ENCODE measurements around the gene RHBDD2. TPM values are rescaled to one million over a fixed set of nuclear protein-coding genes. Genes with fewer than 3 reads are reported as not detected.
"Not testable (repeated sequence)": the region's sequence is repeated elsewhere in the genome, so short reads cannot be mapped to it uniquely, and the experiment has no call there.

Gene RHBDD2
- total RNA-seq, 1 donor from 2014 or later: 33.8 TPM

DNA sequence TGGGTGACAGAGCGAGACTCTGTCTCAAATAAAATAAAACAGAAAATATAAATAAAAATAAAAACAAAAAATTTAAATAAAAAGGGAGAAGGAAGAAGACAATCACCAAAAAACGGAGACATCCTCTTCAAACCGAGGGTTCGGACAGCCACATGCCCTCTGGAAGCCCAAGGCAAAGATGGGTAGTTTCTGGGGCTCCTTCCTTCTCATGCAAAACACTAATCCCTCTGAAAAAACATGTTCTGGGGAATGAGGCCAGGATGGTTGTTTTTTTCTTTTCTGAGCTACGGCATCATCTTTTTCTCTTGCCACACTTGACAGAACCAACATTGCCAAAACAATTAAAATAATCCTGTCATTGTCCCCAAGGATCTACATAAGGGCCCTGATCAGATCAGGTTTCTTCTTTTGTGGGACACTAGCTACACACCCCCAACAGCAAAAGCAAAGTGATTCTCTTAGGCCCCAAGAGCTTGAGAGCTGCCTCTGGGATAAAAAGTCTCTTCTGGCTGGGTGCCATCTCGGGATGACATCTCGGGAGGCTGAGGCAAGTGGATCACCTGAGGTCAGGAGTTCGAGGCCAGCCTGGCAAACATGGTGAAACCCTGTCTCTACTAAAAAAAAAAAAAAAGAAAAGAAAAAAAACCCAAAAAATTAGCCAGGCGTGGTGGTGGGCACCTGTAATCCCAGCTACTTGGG is 21.9 kb downstream of the RHBDD2 start:
- no peak for TF ChIP-seq CTCF (IDR thresholded peaks at IDR 0.05)
- no peaks in the 10 kb centered on the region for H3K27me3 Mint-ChIP-seq (ENCODE audit: low read depth)
- H3K4me3 Mint-ChIP-seq (ENCODE audit: unreplicated experiment): no peak overlapping the region
- H3K36me3 Mint-ChIP-seq (ENCODE audit: low read depth): no peaks in the 10 kb centered on the region
- no peak for DNase-seq (ENCODE audit: low spot score)
- no peaks in the 10 kb centered on the region for H3K9me3 Mint-ChIP-seq (ENCODE audit: low read depth)
- H3K4me1 Mint-ChIP-seq (ENCODE audit: low read depth): peaks cover 1% of the 10 kb centered on the region
- no peak overlapping the region for H3K27ac Mint-ChIP-seq (ENCODE audit: unreplicated experiment)

DNA sequence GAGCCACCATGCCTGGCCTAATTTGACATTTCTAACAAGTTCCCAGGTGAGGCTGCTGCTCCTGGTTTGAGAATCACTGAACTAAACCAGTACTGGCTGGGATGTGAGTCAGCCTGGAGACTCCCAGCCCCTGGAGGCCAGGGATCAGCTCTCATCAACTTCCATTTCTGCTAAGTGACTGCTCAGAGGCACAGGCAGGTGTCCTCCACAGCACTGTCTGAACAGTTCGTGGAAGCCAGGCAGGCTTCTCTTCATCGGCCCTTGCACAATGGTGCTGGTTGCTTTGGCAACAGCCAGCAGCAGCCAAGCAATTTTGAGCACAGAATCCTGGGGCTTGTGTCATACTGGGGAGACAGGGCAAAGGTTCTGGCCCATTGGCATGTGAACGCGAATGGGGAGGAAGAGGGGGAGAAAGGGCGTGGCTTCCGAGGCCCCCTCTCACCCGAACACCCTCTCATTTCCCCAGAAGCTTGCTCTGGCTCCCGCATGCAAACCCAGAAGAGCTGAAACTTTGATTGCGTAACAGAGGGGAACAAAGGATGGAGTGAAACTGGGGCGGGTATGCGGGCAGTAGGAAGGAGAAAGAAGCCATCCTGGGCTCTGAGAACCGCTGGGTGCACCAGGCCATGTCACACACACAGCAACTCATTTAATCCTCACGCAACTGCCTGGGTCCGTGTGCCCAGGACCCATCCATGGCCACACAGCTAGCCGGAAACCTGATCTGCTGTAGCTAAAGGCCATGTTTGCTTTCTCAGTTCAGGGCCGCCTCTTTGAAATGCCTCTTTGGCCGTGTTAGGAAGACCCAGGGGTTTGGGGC is 27.2 kb downstream of the RHBDD2 start:
- no peaks in the 10 kb centered on the region for H3K27me3 Mint-ChIP-seq (ENCODE audit: low read depth)
- no peaks in the 10 kb centered on the region for H3K36me3 Mint-ChIP-seq (ENCODE audit: low read depth)
- H3K27ac Mint-ChIP-seq (ENCODE audit: unreplicated experiment): no peak overlapping the region
- H3K9me3 Mint-ChIP-seq (ENCODE audit: low read depth): no peaks in the 10 kb centered on the region
- no peak overlapping the region for H3K4me3 Mint-ChIP-seq (ENCODE audit: unreplicated experiment)
- DNase-seq (ENCODE audit: low spot score): no peak
- no peak for TF ChIP-seq CTCF (IDR thresholded peaks at IDR 0.05)
- peaks cover 5% of the 10 kb centered on the region for H3K4me1 Mint-ChIP-seq (ENCODE audit: low read depth)

- Mint-ChIP-seq H3K4me1 (ENCODE audit: low read depth) (peaks cover 5% of the 10 kb centered on the region), H3K27ac (ENCODE audit: unreplicated experiment) (no peak overlapping the region), H3K36me3 (ENCODE audit: low read depth) (no peaks in the 10 kb centered on the region), H3K4me3 (ENCODE audit: unreplicated experiment) (no peak overlapping the region), H3K27me3 (ENCODE audit: low read depth) (no peaks in the 10 kb centered on the region), H3K9me3 (ENCODE audit: low read depth) (no peaks in the 10 kb centered on the region)
- DNase-seq (ENCODE audit: low spot score): no peak
- no peak for TF ChIP-seq CTCF (IDR thresholded peaks at IDR 0.05)
Measured at GRCh38 chr7:75906991-75907667, 28.3 kb downstream of the RHBDD2 start.

- not testable (repeated sequence) for H3K4me1 Mint-ChIP-seq (ENCODE audit: low read depth); H3K36me3 Mint-ChIP-seq (ENCODE audit: low read depth); H3K27ac Mint-ChIP-seq (ENCODE audit: unreplicated experiment); DNase-seq (ENCODE audit: low spot score); H3K4me3 Mint-ChIP-seq (ENCODE audit: unreplicated experiment); H3K27me3 Mint-ChIP-seq (ENCODE audit: low read depth); H3K9me3 Mint-ChIP-seq (ENCODE audit: low read depth)
Measured at GRCh38 chr7:75907668-75908039, 28.8 kb downstream of the RHBDD2 start.

- no peak for TF ChIP-seq CTCF (IDR thresholded peaks at IDR 0.05)
- Mint-ChIP-seq H3K9me3 (ENCODE audit: low read depth) (no peaks in the 10 kb centered on the region), H3K4me3 (ENCODE audit: unreplicated experiment) (no peak overlapping the region), H3K4me1 (ENCODE audit: low read depth) (peaks cover 12% of the 10 kb centered on the region), H3K36me3 (ENCODE audit: low read depth) (no peaks in the 10 kb centered on the region), H3K27me3 (ENCODE audit: low read depth) (no peaks in the 10 kb centered on the region), H3K27ac (ENCODE audit: unreplicated experiment) (no peak overlapping the region)
- DNase-seq (ENCODE audit: low spot score): no peak
Measured at GRCh38 chr7:75909521-75910132, 30.8 kb downstream of the RHBDD2 start.

GRCh38 chr7:75911186-75911585 is 32.4 kb downstream of the RHBDD2 start:
- not testable (repeated sequence) for H3K9me3 Mint-ChIP-seq (ENCODE audit: low read depth); H3K4me3 Mint-ChIP-seq (ENCODE audit: unreplicated experiment); DNase-seq (ENCODE audit: low spot score); H3K36me3 Mint-ChIP-seq (ENCODE audit: low read depth); H3K27me3 Mint-ChIP-seq (ENCODE audit: low read depth); H3K27ac Mint-ChIP-seq (ENCODE audit: unreplicated experiment)
- peaks cover 14% of the 10 kb centered on the region for H3K4me1 Mint-ChIP-seq (ENCODE audit: low read depth)
